OCI-LY3 (cell line): ENCODE results near the gene GRAMD1A.

Experiments used
- EZH2phosphoT487 ChIP-seq: fragments of 200-600 bp; shearing (Covaris generic); IDR thresholded peaks from 2 replicates; pipeline ENCODE4 v1.6.1; 2018; ENCODE audit warnings: antibody characterized with exemption, mixed run types, low read depth
- TF ChIP-seq, protein P1 (sequence below): fragments of 200-600, 300-600 bp; sonication (generic); IDR thresholded peaks from 2 replicates; pipeline ENCODE4 v1.5.1; 2014; ENCODE audit warnings: antibody characterized with exemption, low read length, low read depth

- TF ChIP-seq, protein P1, sequence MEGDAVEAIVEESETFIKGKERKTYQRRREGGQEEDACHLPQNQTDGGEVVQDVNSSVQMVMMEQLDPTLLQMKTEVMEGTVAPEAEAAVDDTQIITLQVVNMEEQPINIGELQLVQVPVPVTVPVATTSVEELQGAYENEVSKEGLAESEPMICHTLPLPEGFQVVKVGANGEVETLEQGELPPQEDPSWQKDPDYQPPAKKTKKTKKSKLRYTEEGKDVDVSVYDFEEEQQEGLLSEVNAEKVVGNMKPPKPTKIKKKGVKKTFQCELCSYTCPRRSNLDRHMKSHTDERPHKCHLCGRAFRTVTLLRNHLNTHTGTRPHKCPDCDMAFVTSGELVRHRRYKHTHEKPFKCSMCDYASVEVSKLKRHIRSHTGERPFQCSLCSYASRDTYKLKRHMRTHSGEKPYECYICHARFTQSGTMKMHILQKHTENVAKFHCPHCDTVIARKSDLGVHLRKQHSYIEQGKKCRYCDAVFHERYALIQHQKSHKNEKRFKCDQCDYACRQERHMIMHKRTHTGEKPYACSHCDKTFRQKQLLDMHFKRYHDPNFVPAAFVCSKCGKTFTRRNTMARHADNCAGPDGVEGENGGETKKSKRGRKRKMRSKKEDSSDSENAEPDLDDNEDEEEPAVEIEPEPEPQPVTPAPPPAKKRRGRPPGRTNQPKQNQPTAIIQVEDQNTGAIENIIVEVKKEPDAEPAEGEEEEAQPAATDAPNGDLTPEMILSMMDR: no peak
- TF ChIP-seq EZH2phosphoT487: no peak
Measured at GRCh38 chr19:35058370-35058769, 58.2 kb downstream of the GRAMD1A start.
